ENCODE results near the gene TEX35.
A peak's percentile ranks its signal among the peaks of the same experiment; 100 is the strongest.
"Not testable (repeated sequence)": the region's sequence is repeated elsewhere in the genome, so short reads cannot be mapped to it uniquely, and the experiment has no call there.

Gene TEX35

GRCh38 chr1:178541829-178542553, 29.1 kb downstream of the TEX35 start:
- FAIRE-seq = no peak

GRCh38 chr1:178542554-178543289, 29.8 kb downstream of the TEX35 start:
- DNase-seq (ENCODE audit: insufficient read length, low spot score) (peak; percentile 90), FAIRE-seq (peak; percentile 72)
- TF ChIP-seq TAF1 (IDR thresholded peaks at IDR 0.05; ENCODE audit: low read depth, low read length) (no peak), POLR2A (IDR thresholded peaks at IDR 0.05; ENCODE audit: low read depth, low read length) (no peak), PAX5 (IDR thresholded peaks at IDR 0.05; ENCODE audit: insufficient read depth, low read length, severe bottlenecking) (no peak), POLR2AphosphoS5 (IDR thresholded peaks at IDR 0.05; ENCODE audit: low read depth, low read length) (no peak), POU2F2 (IDR thresholded peaks at IDR 0.05; ENCODE audit: low read depth, low read length) (no peak), SPI1 (IDR thresholded peaks at IDR 0.05; ENCODE audit: low read depth, low read length) (no peak)

More at GRCh38 chr1:178541829-178542553, 29.1 kb downstream of the TEX35 start:
- TF ChIP-seq POLR2A (IDR thresholded peaks at IDR 0.05; ENCODE audit: low read depth, low read length) = no peak
- no peak for TF ChIP-seq TAF1 (IDR thresholded peaks at IDR 0.05; ENCODE audit: low read depth, low read length)
- no peak for TF ChIP-seq SPI1 (IDR thresholded peaks at IDR 0.05; ENCODE audit: low read depth, low read length)
- TF ChIP-seq POU2F2 (IDR thresholded peaks at IDR 0.05; ENCODE audit: low read depth, low read length) = no peak
- TF ChIP-seq PAX5 (IDR thresholded peaks at IDR 0.05; ENCODE audit: insufficient read depth, low read length, severe bottlenecking) = no peak
- no peak for TF ChIP-seq POLR2AphosphoS5 (IDR thresholded peaks at IDR 0.05; ENCODE audit: low read depth, low read length)
- DNase-seq (ENCODE audit: insufficient read length, low spot score) = peak; percentile 55

- no peak for FAIRE-seq
- no peak for DNase-seq (ENCODE audit: insufficient read length, low spot score)
Measured at GRCh38 chr1:178543290-178543607, 30.3 kb downstream of the TEX35 start.

GRCh38 chr1:178544531-178544930, 31.6 kb downstream of the TEX35 start:
- DNase-seq (ENCODE audit: insufficient read length, low spot score) (no peak), FAIRE-seq (no peak)
- TF ChIP-seq POLR2A (IDR thresholded peaks at IDR 0.05; ENCODE audit: low read depth, low read length) = no peak
- TF ChIP-seq POLR2AphosphoS5 (IDR thresholded peaks at IDR 0.05; ENCODE audit: low read depth, low read length) = no peak
- TF ChIP-seq POU2F2 (IDR thresholded peaks at IDR 0.05; ENCODE audit: low read depth, low read length) = no peak
- no peak for TF ChIP-seq PAX5 (IDR thresholded peaks at IDR 0.05; ENCODE audit: insufficient read depth, low read length, severe bottlenecking)
- no peak for TF ChIP-seq SPI1 (IDR thresholded peaks at IDR 0.05; ENCODE audit: low read depth, low read length)
- no peak for TF ChIP-seq TAF1 (IDR thresholded peaks at IDR 0.05; ENCODE audit: low read depth, low read length)

More at GRCh38 chr1:178543290-178543607, 30.3 kb downstream of the TEX35 start:
- TF ChIP-seq SPI1 (IDR thresholded peaks at IDR 0.05; ENCODE audit: low read depth, low read length) = no peak
- TF ChIP-seq PAX5 (IDR thresholded peaks at IDR 0.05; ENCODE audit: insufficient read depth, low read length, severe bottlenecking) = no peak
- TF ChIP-seq POU2F2 (IDR thresholded peaks at IDR 0.05; ENCODE audit: low read depth, low read length) = no peak
- TF ChIP-seq POLR2AphosphoS5 (IDR thresholded peaks at IDR 0.05; ENCODE audit: low read depth, low read length) = no peak
- TF ChIP-seq POLR2A (IDR thresholded peaks at IDR 0.05; ENCODE audit: low read depth, low read length) = no peak
- no peak for TF ChIP-seq TAF1 (IDR thresholded peaks at IDR 0.05; ENCODE audit: low read depth, low read length)

- TF ChIP-seq PAX5 (IDR thresholded peaks at IDR 0.05; ENCODE audit: insufficient read depth, low read length, severe bottlenecking) = no peak
- TF ChIP-seq POU2F2 (IDR thresholded peaks at IDR 0.05; ENCODE audit: low read depth, low read length) = no peak
- TF ChIP-seq SPI1 (IDR thresholded peaks at IDR 0.05; ENCODE audit: low read depth, low read length) = no peak
- TF ChIP-seq TAF1 (IDR thresholded peaks at IDR 0.05; ENCODE audit: low read depth, low read length) = no peak
- no peak for TF ChIP-seq POLR2A (IDR thresholded peaks at IDR 0.05; ENCODE audit: low read depth, low read length)
- TF ChIP-seq POLR2AphosphoS5 (IDR thresholded peaks at IDR 0.05; ENCODE audit: low read depth, low read length) = no peak
- no peak for DNase-seq (ENCODE audit: insufficient read length, low spot score)
- no peak for FAIRE-seq
Measured at GRCh38 chr1:178548108-178548507, 35.2 kb downstream of the TEX35 start.

- FAIRE-seq (no peak), DNase-seq (ENCODE audit: insufficient read length, low spot score) (no peak)
- no peak for TF ChIP-seq PAX5 (IDR thresholded peaks at IDR 0.05; ENCODE audit: insufficient read depth, low read length, severe bottlenecking)
- no peak for TF ChIP-seq POU2F2 (IDR thresholded peaks at IDR 0.05; ENCODE audit: low read depth, low read length)
Measured at GRCh38 chr1:178551307-178551706, 38.4 kb downstream of the TEX35 start.

- FAIRE-seq = no peak
- DNase-seq (ENCODE audit: insufficient read length, low spot score) = no peak
- no peak for TF ChIP-seq POU2F2 (IDR thresholded peaks at IDR 0.05; ENCODE audit: low read depth, low read length)
- TF ChIP-seq POLR2AphosphoS5 (IDR thresholded peaks at IDR 0.05; ENCODE audit: low read depth, low read length) = no peak
- no peak for TF ChIP-seq PAX5 (IDR thresholded peaks at IDR 0.05; ENCODE audit: insufficient read depth, low read length, severe bottlenecking)
- TF ChIP-seq POLR2A (IDR thresholded peaks at IDR 0.05; ENCODE audit: low read depth, low read length) = no peak
- no peak for TF ChIP-seq TAF1 (IDR thresholded peaks at IDR 0.05; ENCODE audit: low read depth, low read length)
- no peak for TF ChIP-seq SPI1 (IDR thresholded peaks at IDR 0.05; ENCODE audit: low read depth, low read length)
Measured at GRCh38 chr1:178551940-178552339, 39.0 kb downstream of the TEX35 start.

- FAIRE-seq (no peak), DNase-seq (ENCODE audit: insufficient read length, low spot score) (no peak)
- no peak for TF ChIP-seq SPI1 (IDR thresholded peaks at IDR 0.05; ENCODE audit: low read depth, low read length)
- no peak for TF ChIP-seq POLR2A (IDR thresholded peaks at IDR 0.05; ENCODE audit: low read depth, low read length)
- TF ChIP-seq POU2F2 (IDR thresholded peaks at IDR 0.05; ENCODE audit: low read depth, low read length) = no peak
- no peak for TF ChIP-seq PAX5 (IDR thresholded peaks at IDR 0.05; ENCODE audit: insufficient read depth, low read length, severe bottlenecking)
- TF ChIP-seq POLR2AphosphoS5 (IDR thresholded peaks at IDR 0.05; ENCODE audit: low read depth, low read length) = no peak
- no peak for TF ChIP-seq TAF1 (IDR thresholded peaks at IDR 0.05; ENCODE audit: low read depth, low read length)
Measured at GRCh38 chr1:178552856-178553255, 39.9 kb downstream of the TEX35 start.

- not testable (repeated sequence) for DNase-seq (ENCODE audit: insufficient read length, low spot score); FAIRE-seq
Measured at GRCh38 chr1:178554351-178554750, 41.4 kb downstream of the TEX35 start.

- not testable (repeated sequence) for DNase-seq (ENCODE audit: insufficient read length, low spot score); FAIRE-seq
Measured at GRCh38 chr1:178555613-178556012, 42.7 kb downstream of the TEX35 start.

GRCh38 chr1:178558816-178559215, 45.9 kb downstream of the TEX35 start:
- not testable (repeated sequence) for FAIRE-seq; DNase-seq (ENCODE audit: insufficient read length, low spot score)

Data from GM12891 (cell line).